HL-60 (cell line): ENCODE data around the gene ANP32A.

ENCODE experiments used
- DNase-seq, 2 experiments: peaks; one replicate each; pipeline ENCODE4 v3.0.0-alpha.2; 2010 to 2020; ENCODE audit warnings: low read depth in 1 of 2, low spot score in 1 of 2
- H3K27ac ChIP-seq: fragments of 250-450 bp; sonication (Bioruptor Pico); replicated peaks from 2 replicates; pipeline ENCODE4 v1.5.1; 2020; ENCODE audit warnings: mild to moderate bottlenecking, moderate library complexity
- H3K27me3 ChIP-seq: fragments of 250-450 bp; sonication (Bioruptor Pico); 2 replicates; pipeline ENCODE4 v1.5.1; 2021; ENCODE audit warnings: mild to moderate bottlenecking, moderate library complexity; ENCODE audit not compliant: insufficient read depth, poor library complexity, severe bottlenecking
- H3K4me3 ChIP-seq: replicated peaks from 2 replicates; pipeline ENCODE4 v1.5.1; 2011; ENCODE audit warnings: mild to moderate bottlenecking, control low read depth, low read length; ENCODE audit not compliant: insufficient read depth
- GABPA ChIP-seq: IDR thresholded peaks from 2 replicates; pipeline ENCODE4 v1.6.1; 2012; ENCODE audit warnings: low read depth
- POLR2AphosphoS5 ChIP-seq: IDR thresholded peaks from 2 replicates; pipeline ENCODE4 v1.6.1; 2012; ENCODE audit warnings: low read depth
- SPI1 ChIP-seq: IDR thresholded peaks from 2 replicates; pipeline ENCODE4 v1.6.1; 2012; ENCODE audit warnings: low read depth, mild to moderate bottlenecking, borderline replicate concordance
- TF ChIP-seq, protein P1 (sequence below): IDR thresholded peaks from 2 replicates; pipeline ENCODE4 v1.6.1; 2012; ENCODE audit warnings: low read depth; ENCODE audit not compliant: insufficient replicate concordance
- TF ChIP-seq, protein P2 (sequence below): IDR thresholded peaks from one replicate; pipeline ENCODE4 v1.5.1; 2011; ENCODE audit warnings: low read length, control low read depth, inconsistent platforms; ENCODE audit not compliant: insufficient read depth

The ANP32A gene

DNA sequence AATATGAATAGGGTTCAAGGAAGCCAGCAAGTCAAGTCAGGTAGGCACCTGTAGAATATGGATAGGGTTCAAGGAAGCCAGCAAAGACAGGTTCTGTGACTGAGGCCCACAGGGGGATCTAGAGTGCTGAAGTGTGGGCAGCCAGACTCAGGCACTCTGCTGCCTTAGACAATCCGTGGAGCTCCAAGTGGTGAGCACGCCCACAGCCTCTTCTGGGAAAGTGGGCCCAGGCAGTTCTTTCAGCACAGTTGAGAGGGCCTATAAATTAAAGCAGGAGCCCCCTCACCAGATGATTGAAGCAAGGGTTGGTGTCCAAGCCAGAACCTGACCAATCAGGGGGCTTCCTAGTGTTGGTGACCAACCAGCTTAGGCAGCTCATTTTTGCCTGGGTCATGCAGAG is 51.0 kb downstream of the ANP32A start:
- no peak for TF ChIP-seq GABPA
- no peak for TF ChIP-seq POLR2AphosphoS5
- TF ChIP-seq, protein P1, sequence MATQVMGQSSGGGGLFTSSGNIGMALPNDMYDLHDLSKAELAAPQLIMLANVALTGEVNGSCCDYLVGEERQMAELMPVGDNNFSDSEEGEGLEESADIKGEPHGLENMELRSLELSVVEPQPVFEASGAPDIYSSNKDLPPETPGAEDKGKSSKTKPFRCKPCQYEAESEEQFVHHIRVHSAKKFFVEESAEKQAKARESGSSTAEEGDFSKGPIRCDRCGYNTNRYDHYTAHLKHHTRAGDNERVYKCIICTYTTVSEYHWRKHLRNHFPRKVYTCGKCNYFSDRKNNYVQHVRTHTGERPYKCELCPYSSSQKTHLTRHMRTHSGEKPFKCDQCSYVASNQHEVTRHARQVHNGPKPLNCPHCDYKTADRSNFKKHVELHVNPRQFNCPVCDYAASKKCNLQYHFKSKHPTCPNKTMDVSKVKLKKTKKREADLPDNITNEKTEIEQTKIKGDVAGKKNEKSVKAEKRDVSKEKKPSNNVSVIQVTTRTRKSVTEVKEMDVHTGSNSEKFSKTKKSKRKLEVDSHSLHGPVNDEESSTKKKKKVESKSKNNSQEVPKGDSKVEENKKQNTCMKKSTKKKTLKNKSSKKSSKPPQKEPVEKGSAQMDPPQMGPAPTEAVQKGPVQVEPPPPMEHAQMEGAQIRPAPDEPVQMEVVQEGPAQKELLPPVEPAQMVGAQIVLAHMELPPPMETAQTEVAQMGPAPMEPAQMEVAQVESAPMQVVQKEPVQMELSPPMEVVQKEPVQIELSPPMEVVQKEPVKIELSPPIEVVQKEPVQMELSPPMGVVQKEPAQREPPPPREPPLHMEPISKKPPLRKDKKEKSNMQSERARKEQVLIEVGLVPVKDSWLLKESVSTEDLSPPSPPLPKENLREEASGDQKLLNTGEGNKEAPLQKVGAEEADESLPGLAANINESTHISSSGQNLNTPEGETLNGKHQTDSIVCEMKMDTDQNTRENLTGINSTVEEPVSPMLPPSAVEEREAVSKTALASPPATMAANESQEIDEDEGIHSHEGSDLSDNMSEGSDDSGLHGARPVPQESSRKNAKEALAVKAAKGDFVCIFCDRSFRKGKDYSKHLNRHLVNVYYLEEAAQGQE = no peak
- TF ChIP-seq, protein P2, sequence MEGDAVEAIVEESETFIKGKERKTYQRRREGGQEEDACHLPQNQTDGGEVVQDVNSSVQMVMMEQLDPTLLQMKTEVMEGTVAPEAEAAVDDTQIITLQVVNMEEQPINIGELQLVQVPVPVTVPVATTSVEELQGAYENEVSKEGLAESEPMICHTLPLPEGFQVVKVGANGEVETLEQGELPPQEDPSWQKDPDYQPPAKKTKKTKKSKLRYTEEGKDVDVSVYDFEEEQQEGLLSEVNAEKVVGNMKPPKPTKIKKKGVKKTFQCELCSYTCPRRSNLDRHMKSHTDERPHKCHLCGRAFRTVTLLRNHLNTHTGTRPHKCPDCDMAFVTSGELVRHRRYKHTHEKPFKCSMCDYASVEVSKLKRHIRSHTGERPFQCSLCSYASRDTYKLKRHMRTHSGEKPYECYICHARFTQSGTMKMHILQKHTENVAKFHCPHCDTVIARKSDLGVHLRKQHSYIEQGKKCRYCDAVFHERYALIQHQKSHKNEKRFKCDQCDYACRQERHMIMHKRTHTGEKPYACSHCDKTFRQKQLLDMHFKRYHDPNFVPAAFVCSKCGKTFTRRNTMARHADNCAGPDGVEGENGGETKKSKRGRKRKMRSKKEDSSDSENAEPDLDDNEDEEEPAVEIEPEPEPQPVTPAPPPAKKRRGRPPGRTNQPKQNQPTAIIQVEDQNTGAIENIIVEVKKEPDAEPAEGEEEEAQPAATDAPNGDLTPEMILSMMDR = no peak
- TF ChIP-seq SPI1 = no peak
- Histone ChIP-seq H3K27me3 (no peaks in the 10 kb centered on the region), H3K4me3 (no peak overlapping the region), H3K27ac (no peak overlapping the region)
- no peak for DNase-seq

DNA sequence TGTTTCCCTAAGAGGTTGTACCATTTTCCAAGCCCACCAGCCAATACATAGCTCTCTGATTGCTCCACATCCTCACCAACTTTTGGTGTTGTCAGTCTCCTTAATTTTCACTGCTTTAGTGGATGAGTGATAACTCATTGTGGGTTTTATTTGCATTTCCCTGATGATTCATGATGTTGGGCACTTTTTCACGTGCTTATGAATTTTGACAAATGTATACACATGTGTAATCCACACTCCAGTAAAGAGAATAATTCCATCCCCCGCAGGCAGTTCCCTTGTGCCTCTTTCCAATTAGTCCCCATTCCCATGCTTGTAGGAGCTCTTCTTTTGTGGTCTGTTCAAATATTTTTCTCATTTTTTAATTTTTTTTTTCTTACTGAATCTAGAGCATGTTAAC is 52.4 kb downstream of the ANP32A start:
- Histone ChIP-seq H3K4me3 (no peak overlapping the region), H3K27me3 (no peaks in the 10 kb centered on the region), H3K27ac (no peak overlapping the region)
- TF ChIP-seq, protein P1 = no peak
- TF ChIP-seq POLR2AphosphoS5 = no peak
- no peak for TF ChIP-seq GABPA
- TF ChIP-seq SPI1 = no peak
- TF ChIP-seq, protein P2 = no peak
- no peak for DNase-seq

DNA sequence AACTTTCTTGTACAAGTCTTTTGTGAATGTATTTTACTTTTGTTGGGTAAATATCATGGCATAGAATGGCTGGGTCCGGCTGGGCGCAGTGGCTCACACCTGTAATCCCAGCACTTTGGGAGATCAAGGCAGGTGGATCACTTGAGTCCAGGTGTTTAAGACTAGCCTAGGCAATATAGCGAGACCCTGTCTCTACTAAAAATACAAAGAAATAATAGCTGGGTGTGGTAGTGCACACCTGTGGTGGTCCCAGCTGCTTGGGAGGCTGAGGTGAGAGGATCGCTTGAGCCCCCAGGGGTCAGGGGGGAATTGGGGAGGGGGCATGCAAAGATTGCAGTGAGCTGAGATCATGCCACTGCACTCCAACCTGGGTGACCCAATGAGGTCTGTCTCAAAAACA is 52.9 kb downstream of the ANP32A start:
- DNase-seq = no peak
- no peaks in the 10 kb centered on the region for H3K27me3 ChIP-seq
- TF ChIP-seq, protein P1 = no peak
- TF ChIP-seq SPI1 (no peak), POLR2AphosphoS5 (no peak), GABPA (no peak)
- TF ChIP-seq, protein P2 = no peak
- no peak overlapping the region for H3K27ac ChIP-seq
- H3K4me3 ChIP-seq = no peak overlapping the region
